GM12878 (cell line): ENCODE measurements around the gene MGAT5. TPM values are rescaled to one million over a fixed set of nuclear protein-coding genes. Genes with fewer than 3 reads are reported as not detected.

Experiments used
- ATAC-seq: fragments of 200-7000 bp; cut with Tn5 transposase; 3 replicates; pipeline ENCODE4 v1.9.1; 2020; ENCODE audit warnings: mild to moderate bottlenecking, moderate library complexity
- BruUV-seq: library from RNA; stranded (reverse); fragments of 400-500 nt; replicated peaks from 2 replicates; lab custom pipeline; 2021; lab: Mats Ljungman, UMichigan
- CTCF ChIA-PET: fragments of 300-600 bp; sonication (Branson Sonifier 250); formaldehyde crosslinking; extraction: SDS; loops from one replicate; lab custom pipeline; 2021; ENCODE audit warnings: inconsistent platforms; lab: Yijun Ruan, JAX
- POLR2A ChIA-PET: fragments of 350-600 bp; formaldehyde crosslinking; extraction: SDS; loops from one replicate; lab custom pipeline; 2021; ENCODE audit warnings: inconsistent platforms; lab: Charles Lee
- RAD21 ChIA-PET: fragments of 300-600 bp; sonication (Branson Sonifier 250); formaldehyde crosslinking; loops from one replicate; lab custom pipeline; 2023; ENCODE audit warnings: antibody characterized with exemption; ENCODE audit not compliant: unreplicated experiment; lab: Charles Lee
- SMC1A ChIA-PET: fragments of 300-600 bp; sonication (Branson Sonifier 250); formaldehyde crosslinking; loops from one replicate; lab custom pipeline; 2023; ENCODE audit not compliant: unreplicated experiment, uncharacterized antibody; lab: Charles Lee
- DNase-seq: peaks from one replicate; pipeline ENCODE4 v3.0.0-alpha.2; 2011; ENCODE audit warnings: low read depth, low spot score
- FAIRE-seq: peaks from 3 replicates; lab custom pipeline; 2011; peaks lifted over from hg19 to GRCh38; lab: Jason Lieb, UNC
- H2AFZ ChIP-seq: 2 replicates; pipeline ENCODE4 v1.6.0; 2011; ENCODE audit warnings: low read depth, low read length, control low read depth; ENCODE audit not compliant: control insufficient read depth
- H3K27ac ChIP-seq: 2 replicates; pipeline ENCODE4 v1.5.1; 2011; ENCODE audit warnings: control low read depth; ENCODE audit not compliant: control insufficient read depth, insufficient read depth
- H3K27me3 ChIP-seq, 2 experiments: replicated peaks in 1 of 2; 2 replicates each; pipeline versions ENCODE4 v1.6.0 to v1.6.1; 2011; ENCODE audit warnings: low read length in 1 of 2; ENCODE audit not compliant: control insufficient read depth in 2 of 2, insufficient read depth in 2 of 2
- H3K36me3 ChIP-seq, 2 experiments: 2 replicates each; pipeline ENCODE4 v1.5.1; 2011; ENCODE audit warnings: low read length in 1 of 2; ENCODE audit not compliant: control insufficient read depth in 2 of 2, insufficient read depth in 2 of 2
- H3K4me1 ChIP-seq: 2 replicates; pipeline ENCODE4 v1.6.1; 2011; ENCODE audit warnings: mild to moderate bottlenecking, low read length, moderate library complexity, mixed read lengths; ENCODE audit not compliant: control insufficient read depth, insufficient read depth
- H3K4me2 ChIP-seq: 2 replicates; pipeline ENCODE4 v1.6.0; 2011; ENCODE audit warnings: control low read depth; ENCODE audit not compliant: control insufficient read depth, insufficient read depth
- H3K4me3 ChIP-seq: fragments of 200-600 bp; sonication (generic); 2 replicates; pipeline ENCODE4 v1.5.1; 2016
- H3K79me2 ChIP-seq: 2 replicates; pipeline ENCODE4 v1.6.0; 2011; ENCODE audit warnings: low read length; ENCODE audit not compliant: control insufficient read depth, insufficient read depth
- H3K9ac ChIP-seq: 2 replicates; pipeline ENCODE4 v1.8.0; 2011; ENCODE audit warnings: low read length, control low read depth, mixed read lengths; ENCODE audit not compliant: control insufficient read depth, insufficient read depth
- H3K9me3 ChIP-seq: replicated peaks from 3 replicates; pipeline ENCODE4 v1.5.1; 2011; ENCODE audit warnings: mild to moderate bottlenecking, low read length; ENCODE audit not compliant: control insufficient read depth, insufficient read depth
- H4K20me1 ChIP-seq: 2 replicates; pipeline ENCODE4 v1.6.0; 2011; ENCODE audit not compliant: control insufficient read depth, insufficient read depth
- BCLAF1 ChIP-seq: fragments of 450-650 bp; IDR thresholded peaks from 2 replicates; pipeline ENCODE4 v1.6.1; 2017; ENCODE audit warnings: antibody characterized with exemption, mild to moderate bottlenecking, moderate library complexity
- CHD2 ChIP-seq: IDR thresholded peaks from 2 replicates; pipeline ENCODE4 v1.6.1; 2011; ENCODE audit warnings: low read depth, low read length, improper control_type of control experiment, borderline replicate concordance
- CREM ChIP-seq: IDR thresholded peaks from 2 replicates; pipeline ENCODE4 v1.6.1; 2014; ENCODE audit warnings: antibody characterized with exemption, low read depth
- EP300 ChIP-seq, 2 experiments: fragments of 150-350 bp in 1 of 2; IDR thresholded peaks; 2 replicates each; pipeline ENCODE4 v1.6.1; 2011 to 2012; ENCODE audit warnings: low read depth in 2 of 2, low read length in 2 of 2, borderline replicate concordance in 1 of 2, improper control_type of control experiment in 1 of 2, inconsistent platforms in 1 of 2; ENCODE audit not compliant: control insufficient read depth in 1 of 2
- ETV6 ChIP-seq, 2 experiments: fragments of 450-650 bp in 1 of 2; IDR thresholded peaks in 1 of 2; conservative IDR thresholded peaks in 1 of 2; 2 replicates each; pipeline ENCODE4 v1.6.1; 2014; ENCODE audit warnings: antibody characterized with exemption in 1 of 2, borderline replicate concordance in 1 of 2, low read depth in 1 of 2, mild to moderate bottlenecking in 1 of 2, moderate library complexity in 1 of 2
- FOXM1 ChIP-seq: IDR thresholded peaks from 2 replicates; pipeline ENCODE4 v1.6.1; 2012; ENCODE audit warnings: low read depth, mild to moderate bottlenecking, inconsistent platforms, low read length, moderate library complexity
- MYB ChIP-seq: fragments of 150-350 bp; IDR thresholded peaks from 2 replicates; pipeline ENCODE4 v1.6.1; 2014; ENCODE audit warnings: mild to moderate bottlenecking, low read depth, low read length, borderline replicate concordance
- POU2F2 ChIP-seq: IDR thresholded peaks from 3 replicates; pipeline ENCODE4 v1.6.1; 2011; ENCODE audit warnings: low read depth, mild to moderate bottlenecking, low read length, borderline replicate concordance
- RAD51 ChIP-seq: fragments of 450-650 bp; IDR thresholded peaks from 2 replicates; pipeline ENCODE4 v1.6.1; 2016; ENCODE audit warnings: moderate library complexity, mild to moderate bottlenecking, inconsistent platforms
- RFX5 ChIP-seq: IDR thresholded peaks from 2 replicates; pipeline ENCODE4 v1.6.1; 2011; ENCODE audit warnings: low read depth, low read length, improper control_type of control experiment
- ZBTB4 ChIP-seq: fragments of 450-650 bp; formaldehyde crosslinking; IDR thresholded peaks from 2 replicates; pipeline ENCODE4 v1.4.0; 2022; ENCODE audit warnings: mild to moderate bottlenecking, moderate library complexity
- ZNF687 ChIP-seq: fragments of 450-650 bp; IDR thresholded peaks from 2 replicates; pipeline ENCODE4 v1.6.1; 2017; ENCODE audit warnings: mild to moderate bottlenecking, moderate library complexity
- ZZZ3 ChIP-seq: IDR thresholded peaks from 2 replicates; pipeline ENCODE4 v1.6.1; 2011; ENCODE audit warnings: low read depth; ENCODE audit not compliant: control insufficient read depth, insufficient read length
- WGBS: methylation state at CpG from one replicate; pipeline ENCODE4 v1.1.6; 2016; ENCODE audit warnings: low lambda C conversion rate; ENCODE audit not compliant: insufficient replicate concordance, insufficient coverage; ENCODE audit errors: missing lambda C conversion rate; 5-methylcytosine and 5-hydroxymethylcytosine counted together
- in situ Hi-C: fragments of 300-500 bp; cut with MboI; formaldehyde crosslinking; loops from 9 replicates; pipeline ENCODE4 v1.14.3; 2018; ENCODE audit warnings: mixed read lengths
- intact Hi-C: fragments of 100-400 bp; cut with micrococcal nuclease; formaldehyde crosslinking; loops from one replicate; pipeline ENCODE4 v1.14.2; 2022; ENCODE audit not compliant: unreplicated experiment
- polyA plus RNA-seq, 11 experiments: library from polyadenylated mRNA; depleted of rRNA in 4 of 11; unstranded in 6 of 11; stranded (reverse) in 5 of 11; fragments of >200 nt; fragmentation: Nextera tagmentation in 4 of 11; fragmentation: Illumina TruSeq in 1 of 11; extraction: Ambion mirVana in 4 of 11; extraction: Trizol in 1 of 11; gene quantifications; 1 replicate in 1 of 11; 2 replicates in 10 of 11; pipeline versions ENCODE4 v1.2.1 to v1.2.3, GENCODE V29; 2011 to 2016; ENCODE audit warnings: inconsistent platforms in 2 of 11, missing spikeins in 2 of 11, low read depth in 1 of 11
- total RNA-seq, 4 experiments: library from RNA; depleted of rRNA in 3 of 4; stranded (reverse); fragments of >200 nt in 3 of 4; fragmentation: Illumina TruSeq in 1 of 4; extraction: Trizol in 1 of 4; gene quantifications; 2 replicates each; pipeline versions ENCODE4 v1.2.1 to v1.2.3, GENCODE V29; 2013 to 2021

MGAT5 gene
- total and polyA plus RNA-seq, 10 of the 15 experiments (the other 5 are each of a cell fraction or from before 2014, with no cell fraction given): 4.9 to 104 (median 36.2) TPM

GRCh38 chr2:134241911-134242310, 12.0 kb upstream of the MGAT5 start:
- H3K4me2 ChIP-seq: no peak overlapping the region
- H4K20me1 ChIP-seq: no peaks in the 10 kb centered on the region
- H3K27me3 ChIP-seq: no peaks in the 10 kb centered on the region
- 100% methylated on average over 2 of the region's 2 CpGs for WGBS
- no peak overlapping the region for H3K9ac ChIP-seq
- no peaks in the 10 kb centered on the region; a peak in 2 of 4 replicates for H3K36me3 ChIP-seq
- intact Hi-C loops (loop anchor here (10.0 kb wide), 1 partner anchor 357 kb away; no protein-coding TSS in a partner anchor), in situ Hi-C loops (loop anchor here (5.0 kb wide), 1 partner anchor 125 kb away; no protein-coding TSS in a partner anchor)
- H3K4me1 ChIP-seq: peaks cover 34% of the 10 kb centered on the region
- POLR2A ChIA-PET: no interaction called here
- H2AFZ ChIP-seq: no peak overlapping the region
- no peak overlapping the region for H3K27ac ChIP-seq
- no TSS peak for BruUV-seq
- FAIRE-seq (no peak), DNase-seq (no peak), ATAC-seq (no peak)
- RAD21 ChIA-PET: interaction anchor here (0.7 to 5.3 kb wide), 3 partner anchors 123 to 218 kb away, joined by 3 to 113 read pairs (median 55); no protein-coding TSS in a partner anchor
- peaks cover 78% of the 10 kb centered on the region for H3K79me2 ChIP-seq
- CTCF ChIA-PET: interaction anchor here (5.0 to 5.3 kb wide), 4 partner anchors 10 to 354 kb away, joined by 25 to 173 read pairs (median 40); no protein-coding TSS in a partner anchor
- SMC1A ChIA-PET: interaction anchor here (0.7 to 5.4 kb wide), 6 partner anchors 10 to 123 kb away, joined by 3 to 100 read pairs (median 6); partner anchors contain the start of gene MGAT5
- no peaks in the 10 kb centered on the region; the same call in 2 of the 3 replicates for H3K9me3 ChIP-seq
- no peak overlapping the region for H3K4me3 ChIP-seq
- TF ChIP-seq RAD51: no peak
- TF ChIP-seq MYB: no peak
- no peak for TF ChIP-seq ETV6 (conservative IDR thresholded peaks at IDR 0.05 in 1 of 2, IDR thresholded peaks at IDR 0.05 in 1 of 2; ENCODE audit: borderline replicate concordance in 1 of 2, low read depth in 1 of 2)
- no peak for TF ChIP-seq ZNF687
- no peak for TF ChIP-seq RFX5
- no peak for TF ChIP-seq CREM
- TF ChIP-seq BCLAF1: no peak
- TF ChIP-seq FOXM1: no peak
- TF ChIP-seq ZZZ3: no peak
- TF ChIP-seq ZBTB4: no peak
- no peak for TF ChIP-seq POU2F2
- no peak for TF ChIP-seq EP300 (IDR thresholded peaks at IDR 0.05; ENCODE audit: borderline replicate concordance in 1 of 2, control insufficient read depth in 1 of 2, low read depth in 2 of 2, low read length in 2 of 2)
- TF ChIP-seq CHD2: no peak
